Stimulated activated memory B cell treated with anti-CD40 and anti-IgM and Interleukin-4, amounts not matched to agents 10 μg/mL and 1 μg/mL and 100 μg/mL, for 72 hours (primary cell): ENCODE results near the gene MFNG.

Experiments used
- ATAC-seq: fragments of 150-1000 bp; cut with Tn5 transposase; 2 replicates; pipeline ENCODE4 v1.10.0; 2021
- H3K27ac Mint-ChIP-seq: one replicate; pipeline ENCODE4 v1.8.0; 2022; ENCODE audit warnings: mild to moderate bottlenecking, mixed read lengths
- H3K27me3 Mint-ChIP-seq: one replicate; pipeline ENCODE4 v1.8.0; 2022; ENCODE audit warnings: mixed read lengths
- H3K36me3 Mint-ChIP-seq: one replicate; pipeline ENCODE4 v1.8.0; 2022; ENCODE audit warnings: mixed read lengths
- H3K4me1 Mint-ChIP-seq: one replicate; pipeline ENCODE4 v1.8.0; 2022; ENCODE audit warnings: mixed read lengths
- H3K4me3 Mint-ChIP-seq: one replicate; pipeline ENCODE4 v1.8.0; 2022; ENCODE audit warnings: mild to moderate bottlenecking, moderate library complexity, mixed read lengths
- H3K9me3 Mint-ChIP-seq: one replicate; pipeline ENCODE4 v1.8.0; 2022; ENCODE audit warnings: mixed read lengths

MFNG gene

DNA sequence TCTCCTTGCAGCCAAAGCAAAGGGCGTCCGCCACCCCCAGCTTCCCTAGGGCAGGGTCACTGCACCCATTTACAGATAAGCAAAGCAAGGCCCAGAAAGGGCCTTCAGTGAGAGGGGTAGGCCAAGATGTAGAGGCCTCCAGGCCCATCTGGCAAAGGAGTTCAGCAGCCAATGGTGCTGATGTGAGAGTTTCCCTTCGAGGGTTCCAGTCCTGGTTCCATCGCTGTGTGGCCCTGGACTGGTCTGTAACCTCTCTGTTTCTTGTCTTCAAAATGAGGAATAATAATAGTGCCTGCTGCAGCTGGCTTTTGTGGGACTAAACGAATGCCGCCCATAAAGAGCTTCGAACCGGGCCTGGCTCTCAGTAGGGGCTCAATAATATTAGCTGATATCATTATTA is 62.9 kb downstream of the MFNG start:
- no peak for ATAC-seq

DNA sequence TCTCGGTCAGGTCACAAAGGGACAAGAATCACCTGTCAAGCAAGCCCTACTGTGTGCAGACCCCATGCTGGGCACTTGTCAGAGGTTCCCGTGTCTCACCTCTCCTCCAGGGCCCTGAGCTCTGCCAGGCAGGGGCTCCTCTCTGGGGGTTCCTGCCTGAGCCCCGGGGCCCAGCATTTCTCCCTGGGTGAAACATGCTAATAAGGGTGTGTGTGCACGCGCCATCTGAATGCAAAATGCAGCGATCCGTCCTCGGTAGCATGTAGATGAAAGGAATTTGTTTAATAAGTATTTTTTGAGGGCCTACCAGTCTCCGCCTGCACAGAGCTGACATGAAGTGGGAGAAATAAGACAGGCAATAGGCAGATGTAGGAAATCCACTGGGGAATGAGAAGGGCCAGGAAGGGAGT is 64.7 kb downstream of the MFNG start:
- H3K27me3 Mint-ChIP-seq, result peaks cover 88% of the 10 kb centered on the region
- no peaks in the 10 kb centered on the region for H3K9me3 Mint-ChIP-seq

More for the DNA sequence above, 62.9 kb downstream of the MFNG start:
- Mint-ChIP-seq H3K27ac (no peak overlapping the region), H3K9me3 (no peaks in the 10 kb centered on the region), H3K27me3 (peaks cover 82% of the 10 kb centered on the region), H3K4me3 (no peak overlapping the region), H3K36me3 (no peaks in the 10 kb centered on the region), H3K4me1 (peaks cover 33% of the 10 kb centered on the region)

GRCh38 chr22:37420686-37421467 is 65.3 kb downstream of the MFNG start:
- Mint-ChIP-seq H3K36me3 (no peaks in the 10 kb centered on the region), H3K27ac (no peak overlapping the region), H3K4me3 (peak overlapping the region; percentile 81), H3K27me3 (peaks cover 88% of the 10 kb centered on the region), H3K4me1 (peaks cover 35% of the 10 kb centered on the region), H3K9me3 (no peaks in the 10 kb centered on the region)
- no peak for ATAC-seq

More for the DNA sequence above, 64.7 kb downstream of the MFNG start:
- no peak overlapping the region for H3K4me3 Mint-ChIP-seq
- no peaks in the 10 kb centered on the region for H3K36me3 Mint-ChIP-seq
- H3K4me1 Mint-ChIP-seq, result peaks cover 35% of the 10 kb centered on the region
- no peak for ATAC-seq
- no peak overlapping the region for H3K27ac Mint-ChIP-seq

DNA sequence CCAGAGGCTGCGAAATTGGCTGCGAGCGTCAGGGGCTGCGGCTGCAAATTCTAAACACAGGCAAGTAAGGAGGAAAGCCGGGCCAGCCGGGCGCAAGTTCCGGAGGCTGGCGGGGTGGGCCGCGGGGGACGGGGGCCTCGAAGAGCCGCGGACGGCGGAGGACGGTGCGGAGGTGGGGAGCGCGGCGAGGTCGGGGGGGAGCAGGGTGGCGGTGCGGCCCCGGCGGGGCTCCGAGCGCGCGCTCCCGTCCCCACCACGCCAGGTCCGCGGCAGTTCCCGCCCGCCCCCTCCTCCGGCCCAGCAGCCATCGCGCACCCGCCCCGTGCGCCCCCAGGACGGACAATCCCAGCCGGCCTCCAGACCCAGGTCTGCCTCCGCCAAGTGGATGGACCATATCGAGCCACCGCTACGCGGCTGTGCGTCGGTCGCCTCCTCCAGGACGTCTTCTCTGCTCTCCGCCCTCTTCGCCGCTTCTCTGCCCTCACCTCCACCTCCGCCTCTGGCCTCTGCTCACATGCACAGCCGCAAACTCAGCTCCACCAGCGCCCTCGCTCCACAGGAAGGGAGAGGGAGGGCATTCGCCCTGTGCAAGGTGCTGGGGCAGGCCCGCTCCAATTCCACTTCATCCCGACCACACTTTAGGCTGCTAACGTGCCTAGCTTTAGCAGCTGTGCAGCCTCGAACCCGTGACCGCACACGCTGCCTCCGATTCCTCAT is 66.1 kb downstream of the MFNG start:
- Mint-ChIP-seq H3K36me3 (no peaks in the 10 kb centered on the region), H3K27ac (no peak overlapping the region), H3K4me1 (peaks cover 32% of the 10 kb centered on the region), H3K9me3 (no peaks in the 10 kb centered on the region), H3K4me3 (peak overlapping the region; percentile 81), H3K27me3 (peaks cover 87% of the 10 kb centered on the region)
- peak; percentile 44 for ATAC-seq

DNA sequence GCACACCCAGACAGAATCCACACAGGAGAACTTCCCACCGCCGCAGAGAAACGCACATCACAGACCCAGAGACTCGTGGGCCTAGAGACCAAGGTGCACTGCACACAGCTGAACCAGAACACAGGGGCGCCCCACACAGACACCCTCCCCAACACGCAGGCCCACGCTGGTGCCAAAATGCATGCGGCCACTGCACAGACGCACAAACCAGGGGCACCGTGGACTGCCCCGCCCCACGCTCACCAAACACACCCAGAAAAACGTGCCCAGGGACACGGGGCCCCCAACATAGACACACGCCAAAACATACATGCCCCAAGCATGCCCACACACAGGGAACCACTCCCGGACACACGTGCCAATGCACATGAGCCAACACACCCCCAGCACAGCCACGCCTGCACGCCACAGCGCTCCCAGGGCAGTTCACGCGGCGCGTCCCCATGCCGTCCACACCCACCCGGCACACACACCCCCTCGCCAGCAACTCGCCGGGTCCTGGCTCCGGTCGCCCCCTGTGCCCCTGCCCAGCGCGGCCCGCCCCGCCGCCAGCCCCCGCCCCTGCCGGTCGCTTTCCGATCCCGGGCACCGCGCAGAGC is 66.7 kb downstream of the MFNG start:
- no peaks in the 10 kb centered on the region for H3K9me3 Mint-ChIP-seq
- peaks cover 32% of the 10 kb centered on the region for H3K4me1 Mint-ChIP-seq
- H3K4me3 Mint-ChIP-seq, result peak overlapping the region; percentile 63
- no peak overlapping the region for H3K27ac Mint-ChIP-seq
- H3K36me3 Mint-ChIP-seq, result no peaks in the 10 kb centered on the region
- peaks cover 87% of the 10 kb centered on the region for H3K27me3 Mint-ChIP-seq
- no peak for ATAC-seq
